ENCODE measurements around the gene GPATCH8.
"Not testable (repeated sequence)": the region's sequence is repeated elsewhere in the genome, so short reads cannot be mapped to it uniquely, and the experiment has no call there.

GPATCH8 gene

GRCh38 chr17:44527102-44527501, 23.9 kb upstream of the GPATCH8 start:
- no peak for DNase-seq (ENCODE audit: low spot score)

DNA sequence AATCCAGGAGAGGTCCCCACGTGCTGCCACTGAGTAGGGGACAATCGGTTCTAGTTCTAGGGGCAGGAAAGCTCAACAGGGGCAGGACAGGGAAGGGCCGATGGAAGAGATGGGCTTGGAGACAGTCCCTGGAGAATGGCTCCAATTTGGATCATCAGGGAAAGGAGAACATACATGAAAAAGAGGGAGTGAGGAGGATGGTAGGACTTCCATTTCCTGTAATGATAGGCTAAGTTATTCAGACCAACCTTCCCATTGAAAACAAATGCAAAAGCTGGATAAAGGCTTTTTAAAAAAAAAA, 20.4 kb upstream of the GPATCH8 start:
- no peak for DNase-seq (ENCODE audit: low spot score)

GRCh38 chr17:44522883-44523671, 19.9 kb upstream of the GPATCH8 start:
- DNase-seq (ENCODE audit: low spot score), result peak; percentile 67

GRCh38 chr17:44518032-44518431, 14.8 kb upstream of the GPATCH8 start:
- DNase-seq (ENCODE audit: low spot score), result no peak

GRCh38 chr17:44511241-44512134, 8.3 kb upstream of the GPATCH8 start:
- DNase-seq (ENCODE audit: low spot score), result not testable (repeated sequence)

DNA sequence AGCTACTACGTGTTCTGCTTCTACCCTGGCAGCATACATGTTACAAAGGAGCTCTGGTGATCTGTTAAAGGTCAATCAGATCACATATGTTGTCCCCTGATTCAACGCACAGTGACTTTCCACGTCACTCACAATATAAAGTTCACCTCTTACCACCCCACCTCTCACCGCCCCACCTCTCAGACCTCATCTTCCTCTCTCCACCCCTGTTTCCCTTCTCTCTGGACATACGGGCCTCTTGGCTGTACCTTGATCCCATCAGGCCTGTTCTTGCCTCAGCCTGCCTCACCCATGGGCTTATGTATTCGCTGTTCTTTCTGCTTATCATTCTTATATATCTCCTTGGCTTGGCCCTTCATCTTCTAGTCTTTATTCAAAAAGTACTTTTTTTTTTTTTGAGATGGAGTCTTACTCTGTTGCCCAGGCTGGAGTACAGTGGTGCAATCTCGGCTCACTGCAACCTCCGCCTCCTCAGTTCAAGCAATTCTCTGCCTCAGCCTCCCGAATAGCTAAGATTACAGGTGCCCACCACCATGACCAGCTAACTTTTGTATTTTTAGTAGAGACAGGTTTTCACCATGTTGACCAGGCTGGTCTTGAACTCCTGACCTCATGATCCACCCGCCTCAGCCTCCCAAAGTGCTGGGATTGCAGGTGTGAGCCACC, 3.9 kb upstream of the GPATCH8 start:
- DNase-seq (ENCODE audit: low spot score), result not testable (repeated sequence)

GRCh38 chr17:44502598-44503146, 534 bp downstream of the GPATCH8 start:
- no peak for DNase-seq (ENCODE audit: low spot score)

GRCh38 chr17:44501866-44502375, 1.3 kb downstream of the GPATCH8 start:
- DNase-seq (ENCODE audit: low spot score), result no peak

GRCh38 chr17:44499722-44500121, 3.5 kb downstream of the GPATCH8 start:
- no peak for DNase-seq (ENCODE audit: low spot score)

DNA sequence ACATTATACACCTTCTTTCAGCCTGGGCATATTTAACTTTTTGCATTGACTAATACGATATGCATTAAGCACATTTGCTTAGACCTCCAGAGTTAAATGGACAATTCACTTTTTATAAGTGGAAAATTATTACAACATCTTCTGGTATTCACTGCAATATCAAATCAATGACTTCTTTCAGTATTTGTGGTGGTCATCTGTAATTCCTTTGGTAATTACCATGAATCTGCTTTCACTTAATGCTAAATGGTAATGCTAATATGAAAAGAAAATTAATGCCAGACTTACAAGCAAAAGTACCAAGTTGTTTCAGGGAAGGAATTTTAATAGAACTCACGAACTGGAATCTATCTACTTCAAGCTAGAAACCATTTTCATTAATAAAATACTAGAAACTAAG, 6.4 kb downstream of the GPATCH8 start:
- DNase-seq (ENCODE audit: low spot score), result no peak

GRCh38 chr17:44493339-44493738, 9.9 kb downstream of the GPATCH8 start:
- DNase-seq (ENCODE audit: low spot score), result no peak

- DNase-seq (ENCODE audit: low spot score), result no peak
These were observed 10.4 kb downstream of the GPATCH8 start for GRCh38 chr17:44492706-44493272.

DNA sequence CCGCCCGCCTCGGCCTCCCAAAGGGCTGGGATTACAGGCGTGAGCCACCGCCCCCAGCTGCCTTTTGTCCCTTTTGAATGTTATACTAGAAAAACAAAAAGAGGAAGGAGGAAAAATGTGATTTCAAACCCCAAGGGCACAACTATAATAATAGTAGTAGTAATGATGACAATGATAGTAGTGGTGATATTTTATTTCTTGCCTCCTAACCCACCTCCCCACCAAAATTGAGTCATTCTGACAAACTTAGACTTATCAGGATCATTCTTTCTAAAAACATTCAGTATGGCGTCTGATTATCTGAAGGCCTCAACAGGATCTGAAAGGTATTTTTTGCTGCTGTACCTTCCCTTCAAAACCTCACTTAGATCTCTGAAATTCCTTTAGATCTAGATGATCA, 13.6 kb downstream of the GPATCH8 start:
- DNase-seq (ENCODE audit: low spot score), result no peak

DNA sequence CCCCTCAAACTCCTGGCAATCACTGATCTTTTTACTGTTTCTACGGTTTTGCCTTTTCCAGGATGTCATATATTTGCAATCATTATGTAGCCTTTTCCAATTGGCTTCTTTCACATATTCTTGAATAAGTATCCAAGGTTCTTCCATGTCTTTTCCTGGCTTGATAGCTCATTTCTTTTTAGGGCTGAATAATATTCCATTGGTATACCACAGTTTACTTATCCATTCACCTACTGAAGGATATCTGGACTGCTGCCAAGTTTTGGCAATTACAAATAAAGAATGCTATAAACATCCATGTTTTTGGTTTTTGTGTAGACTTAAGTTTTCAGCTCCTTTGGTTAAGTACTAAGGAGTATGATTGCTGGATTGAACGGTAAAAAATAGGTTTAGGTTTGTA, 16.0 kb downstream of the GPATCH8 start:
- no peak for DNase-seq (ENCODE audit: low spot score)

GRCh38 chr17:44473367-44473766, 29.8 kb downstream of the GPATCH8 start:
- no peak for DNase-seq (ENCODE audit: low spot score)

DNA sequence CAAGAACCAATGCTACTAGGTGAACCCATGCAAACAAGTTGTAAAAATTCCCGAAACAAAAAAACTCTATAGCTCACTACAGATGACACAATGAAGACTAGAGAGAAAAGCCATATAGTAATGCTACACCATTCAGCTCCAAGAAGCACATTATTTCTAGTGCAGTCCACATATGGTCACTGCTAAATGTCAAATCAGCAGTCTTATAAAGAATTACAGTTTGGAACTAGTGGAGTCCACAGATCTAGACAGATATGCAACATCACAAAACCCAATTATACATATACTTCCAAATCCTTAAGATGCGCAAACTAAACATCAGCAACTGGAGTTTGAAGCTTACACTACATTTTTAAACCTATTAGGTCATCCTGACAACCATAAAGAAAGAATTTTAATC, 33.5 kb downstream of the GPATCH8 start:
- no peak for DNase-seq (ENCODE audit: low spot score)

- DNase-seq (ENCODE audit: low spot score), result no peak
These were observed 36.1 kb downstream of the GPATCH8 start for GRCh38 chr17:44467108-44467507.

DNA sequence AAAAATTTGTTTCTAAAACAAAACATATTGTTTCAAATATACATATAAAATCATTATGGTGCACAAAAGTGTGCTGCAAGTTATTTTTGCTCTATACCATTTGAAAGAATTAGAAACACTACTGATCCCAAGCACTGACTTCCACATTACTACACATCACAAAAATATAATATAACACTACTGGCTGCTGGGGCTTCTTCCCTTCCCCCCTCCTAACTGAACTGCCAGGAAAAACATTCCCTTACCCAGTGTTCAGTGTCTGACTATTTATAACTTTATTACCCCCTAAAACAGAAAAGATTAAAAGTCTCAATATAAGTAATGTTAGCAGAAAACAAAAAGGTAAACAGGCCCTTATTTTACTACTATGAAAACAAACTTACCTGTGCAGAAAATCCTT, 36.9 kb downstream of the GPATCH8 start:
- no peak for DNase-seq (ENCODE audit: low spot score)

GRCh38 chr17:44465897-44466296, 37.3 kb downstream of the GPATCH8 start:
- DNase-seq (ENCODE audit: low spot score), result no peak

- no peak for DNase-seq (ENCODE audit: low spot score)
These were observed 37.9 kb downstream of the GPATCH8 start for GRCh38 chr17:44465276-44465675.

DNA sequence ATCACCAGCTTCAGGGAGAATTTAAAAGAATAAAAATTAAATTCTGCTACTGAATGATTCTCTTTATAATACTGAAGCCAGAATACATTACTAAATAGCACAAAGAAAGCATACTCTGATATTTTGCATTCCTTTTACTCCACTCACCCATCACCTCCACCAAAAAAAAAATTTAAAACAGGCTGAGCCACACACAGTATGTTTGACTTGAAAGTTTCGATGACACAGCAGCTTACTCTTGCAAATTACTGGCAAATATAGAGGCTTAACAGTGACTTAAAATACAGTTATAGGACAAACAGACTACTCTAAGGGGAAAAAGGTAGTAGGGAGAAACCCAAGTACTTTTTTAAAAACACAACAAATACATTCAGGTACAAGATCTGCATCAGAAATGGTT, 39.2 kb downstream of the GPATCH8 start:
- no peak for DNase-seq (ENCODE audit: low spot score)

DNA sequence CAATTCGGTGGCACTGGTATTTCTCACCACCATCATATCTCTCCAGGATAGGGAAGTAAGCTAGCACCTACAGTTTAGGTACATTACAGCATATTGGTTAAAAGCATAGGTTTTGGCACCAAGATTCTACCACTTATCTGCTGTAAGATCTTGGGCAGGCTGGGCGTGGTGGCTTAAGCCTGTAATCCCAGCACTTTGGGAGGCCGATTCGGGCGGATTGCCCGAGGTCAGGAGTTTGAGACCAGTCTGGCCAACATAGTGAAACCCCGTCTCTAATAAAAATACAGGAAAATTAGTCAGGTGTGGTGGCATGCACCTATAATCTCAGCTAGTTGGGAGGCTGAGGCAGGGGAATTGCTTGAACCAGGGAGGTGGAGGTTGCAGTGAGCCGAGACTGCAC, 51.4 kb downstream of the GPATCH8 start:
- DNase-seq (ENCODE audit: low spot score), result no peak

Data from activated CD4-positive, alpha-beta T cell treated with anti-CD3 and anti-CD28 coated beads, Interleukin-2, Interleukin-4, amounts not matched to agents 100 ng/mL and 50 ng/mL, durations not matched to agents 16 hours and 8 hours (primary cell).